ENCODE measurements around the gene CFD.
"Not testable (repeated sequence)": the region's sequence is repeated elsewhere in the genome, so short reads cannot be mapped to it uniquely, and the experiment has no call there.

The CFD gene

DNA sequence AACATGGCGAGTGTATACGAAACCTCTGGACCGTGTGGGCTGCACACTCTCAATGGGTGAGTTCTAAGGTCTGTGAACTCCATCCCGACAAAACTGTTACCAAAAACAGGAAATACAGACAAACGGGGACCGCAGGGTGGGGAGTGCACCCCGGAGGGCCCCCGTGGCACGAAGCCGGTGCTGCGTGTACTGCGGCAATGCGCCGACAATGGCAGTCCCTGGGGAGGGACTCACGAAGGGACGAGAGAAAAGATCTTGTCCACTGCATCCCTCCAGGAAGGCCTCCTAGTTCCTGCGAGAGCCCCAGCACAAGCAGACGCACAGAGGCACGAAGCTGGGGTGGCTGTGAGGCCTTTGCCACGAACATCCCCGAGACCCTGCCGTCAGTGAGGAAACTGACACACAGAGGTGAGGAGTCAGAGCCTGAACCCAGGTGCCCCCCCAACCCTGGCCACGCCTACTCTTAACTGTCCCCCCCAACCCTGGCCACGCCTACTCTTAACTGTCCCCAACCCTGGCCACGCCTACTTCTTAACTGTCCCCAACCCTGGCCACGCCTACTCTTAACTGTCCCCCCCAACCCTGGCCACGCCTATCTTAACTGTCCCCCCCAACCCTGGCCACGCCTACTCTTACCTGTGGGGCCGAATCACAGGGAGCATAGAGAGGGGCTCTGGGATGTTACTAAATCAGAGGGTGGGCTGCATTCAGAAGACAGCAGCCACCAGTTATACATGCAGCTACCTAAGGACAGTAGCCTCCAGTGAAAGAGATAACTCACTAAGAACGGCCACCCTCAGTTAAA is 29.3 kb downstream of the CFD start:
- DNase-seq (ENCODE audit: low spot score), result no peak

- DNase-seq (ENCODE audit: low spot score), result no peak
These were observed 30.3 kb downstream of the CFD start for GRCh38 chr19:889662-890295.

- no peak for DNase-seq (ENCODE audit: low spot score)
These were observed 31.4 kb downstream of the CFD start for GRCh38 chr19:890831-891230.

- DNase-seq (ENCODE audit: low spot score), result not testable (repeated sequence)
These were observed 32.1 kb downstream of the CFD start for GRCh38 chr19:891421-892200.

GRCh38 chr19:892243-892893 is 32.9 kb downstream of the CFD start:
- peak; percentile 76 for DNase-seq (ENCODE audit: low spot score)

GRCh38 chr19:892894-893689 is 33.6 kb downstream of the CFD start, which contains the start of the genes MED16 and RNU6-9:
TSS of gene MED16 (minus strand) at chr19:893187. CDS start at chr19:891131, 2,056 bp downstream.
TSS of gene RNU6-9 (plus strand) at chr19:893484.
- DNase-seq (ENCODE audit: low spot score), result peak; percentile 99

GRCh38 chr19:896434-896833 is 37.0 kb downstream of the CFD start:
- no peak for DNase-seq (ENCODE audit: low spot score)

DNA sequence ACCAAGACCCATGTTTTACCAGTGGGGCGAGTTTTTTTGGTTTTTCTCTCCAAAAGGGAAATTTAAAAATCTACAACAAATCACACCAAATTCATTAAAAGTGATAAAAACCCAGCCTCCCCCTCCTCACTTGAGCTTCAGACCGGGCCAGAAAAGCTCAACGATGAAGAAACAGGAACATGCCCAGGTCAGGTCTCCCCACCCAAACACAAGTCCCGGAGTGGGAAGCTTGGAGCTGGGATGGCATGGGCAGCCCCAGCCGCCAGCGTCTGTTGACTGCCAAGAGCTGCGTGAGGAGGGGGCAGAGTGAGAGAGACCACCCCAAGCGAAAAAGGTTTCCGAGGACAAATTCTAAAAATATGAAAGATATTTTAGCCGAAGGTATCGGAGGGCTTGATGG is 37.5 kb downstream of the CFD start:
- no peak for DNase-seq (ENCODE audit: low spot score)

DNA sequence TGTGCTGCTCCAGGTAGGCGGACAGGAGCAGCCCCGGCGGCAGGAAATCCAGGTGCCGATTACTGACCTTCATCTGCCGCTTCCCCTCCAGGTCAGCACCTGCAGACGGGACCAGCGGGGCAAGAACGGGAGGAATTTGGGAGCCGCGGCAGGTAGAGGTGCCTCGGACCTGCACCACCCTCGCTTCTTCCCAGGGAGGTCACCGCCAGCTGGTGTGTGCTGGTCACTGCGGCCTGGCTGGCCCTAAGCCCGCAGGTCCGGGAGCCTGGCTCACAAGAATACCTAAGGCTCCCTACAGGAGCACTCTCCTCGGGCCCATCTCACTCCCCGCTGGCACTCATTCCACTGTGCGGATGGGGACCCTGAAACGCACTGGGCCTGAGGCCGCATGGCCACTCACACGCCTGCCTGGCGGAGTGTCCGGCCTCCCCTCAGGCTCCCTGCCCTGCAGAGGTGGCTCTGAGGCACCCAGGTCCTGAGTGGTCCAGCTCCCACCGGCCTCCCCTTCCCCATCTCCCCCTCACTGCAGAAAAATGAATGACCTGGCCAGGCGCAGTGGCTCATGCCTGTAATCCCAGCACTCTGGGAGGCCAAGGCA is 38.1 kb downstream of the CFD start:
- DNase-seq (ENCODE audit: low spot score), result peak; percentile 81

- no peak for DNase-seq (ENCODE audit: low spot score)
These were observed 39.2 kb downstream of the CFD start for GRCh38 chr19:898663-899062.

DNA sequence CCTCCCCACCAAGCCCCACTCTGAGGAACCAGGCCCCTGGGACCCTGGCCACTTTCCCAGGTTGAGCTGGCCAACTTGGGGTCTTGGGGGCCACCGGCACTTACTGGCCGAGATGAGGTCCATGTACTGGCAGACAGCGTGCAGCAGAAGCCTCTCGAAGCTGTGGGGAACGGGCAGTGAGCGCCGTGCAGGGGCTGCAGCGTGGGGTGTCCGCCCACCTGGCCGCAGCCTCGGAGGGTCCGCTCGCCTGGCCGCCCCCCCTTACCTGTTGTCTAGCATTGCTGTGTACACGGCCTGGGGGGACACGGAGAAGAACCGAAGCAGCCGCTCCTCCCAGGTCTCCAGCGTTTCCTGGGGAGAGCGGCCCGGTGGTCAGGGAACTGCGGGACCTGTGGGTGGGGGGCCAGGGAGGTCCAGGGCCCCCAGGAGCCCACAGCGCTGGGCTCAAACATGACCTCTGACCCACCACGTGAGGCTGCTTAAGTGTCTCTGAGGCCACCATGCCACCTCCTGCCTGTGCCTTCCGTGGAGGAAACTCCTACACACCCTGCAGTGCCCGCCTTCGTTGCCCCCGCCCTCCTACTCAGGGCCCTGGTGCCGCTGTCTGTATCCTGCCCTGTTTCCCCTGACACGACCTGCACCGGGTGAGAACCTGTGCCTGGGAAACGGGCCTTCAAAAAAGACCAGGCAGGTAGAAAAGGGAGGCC is 40.0 kb downstream of the CFD start:
- DNase-seq (ENCODE audit: low spot score), result no peak

GRCh38 chr19:900043-900301 is 40.5 kb downstream of the CFD start:
- DNase-seq (ENCODE audit: low spot score), result no peak

DNA sequence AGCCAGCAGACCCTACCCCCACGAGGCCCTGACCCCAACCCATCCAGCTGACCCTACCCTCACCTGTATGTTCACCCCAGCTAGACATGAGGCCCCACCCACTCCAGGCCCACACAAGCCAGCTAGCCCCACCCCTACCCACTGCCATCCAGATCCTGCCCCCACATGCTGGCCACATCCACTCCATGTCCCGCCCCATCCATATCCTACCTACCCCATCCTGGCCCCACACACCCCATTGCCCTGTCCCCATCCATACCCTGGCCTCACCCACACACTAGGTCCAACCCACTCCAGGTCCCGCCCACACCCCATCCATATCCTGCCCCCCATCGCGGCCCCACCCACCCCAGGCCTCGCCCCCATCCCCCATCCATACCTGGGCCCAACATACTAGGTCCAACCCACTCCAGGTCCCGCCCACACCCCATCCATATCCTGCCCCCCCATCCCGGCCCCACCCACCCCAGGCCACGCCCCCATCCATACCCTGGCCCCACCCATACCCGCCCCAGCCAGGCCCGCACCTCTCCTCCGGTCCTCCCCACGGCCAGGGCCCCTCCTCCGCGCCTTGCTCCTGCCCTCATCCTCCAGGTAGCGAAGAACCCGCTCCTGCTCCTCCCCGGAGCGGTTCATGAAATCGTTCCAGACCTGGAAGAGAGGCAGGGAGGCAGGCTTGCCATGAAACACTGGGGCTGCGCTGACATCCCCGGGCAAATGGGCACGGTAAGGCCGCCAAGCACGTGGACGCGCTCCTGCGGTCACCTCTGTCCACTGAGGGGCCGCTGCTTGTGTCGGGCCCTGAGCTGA is 41.0 kb downstream of the CFD start:
- no peak for DNase-seq (ENCODE audit: low spot score)

GRCh38 chr19:901216-902092 is 42.0 kb downstream of the CFD start:
- no peak for DNase-seq (ENCODE audit: low spot score)

GRCh38 chr19:902093-902370 is 42.6 kb downstream of the CFD start:
- DNase-seq (ENCODE audit: low spot score), result no peak

DNA sequence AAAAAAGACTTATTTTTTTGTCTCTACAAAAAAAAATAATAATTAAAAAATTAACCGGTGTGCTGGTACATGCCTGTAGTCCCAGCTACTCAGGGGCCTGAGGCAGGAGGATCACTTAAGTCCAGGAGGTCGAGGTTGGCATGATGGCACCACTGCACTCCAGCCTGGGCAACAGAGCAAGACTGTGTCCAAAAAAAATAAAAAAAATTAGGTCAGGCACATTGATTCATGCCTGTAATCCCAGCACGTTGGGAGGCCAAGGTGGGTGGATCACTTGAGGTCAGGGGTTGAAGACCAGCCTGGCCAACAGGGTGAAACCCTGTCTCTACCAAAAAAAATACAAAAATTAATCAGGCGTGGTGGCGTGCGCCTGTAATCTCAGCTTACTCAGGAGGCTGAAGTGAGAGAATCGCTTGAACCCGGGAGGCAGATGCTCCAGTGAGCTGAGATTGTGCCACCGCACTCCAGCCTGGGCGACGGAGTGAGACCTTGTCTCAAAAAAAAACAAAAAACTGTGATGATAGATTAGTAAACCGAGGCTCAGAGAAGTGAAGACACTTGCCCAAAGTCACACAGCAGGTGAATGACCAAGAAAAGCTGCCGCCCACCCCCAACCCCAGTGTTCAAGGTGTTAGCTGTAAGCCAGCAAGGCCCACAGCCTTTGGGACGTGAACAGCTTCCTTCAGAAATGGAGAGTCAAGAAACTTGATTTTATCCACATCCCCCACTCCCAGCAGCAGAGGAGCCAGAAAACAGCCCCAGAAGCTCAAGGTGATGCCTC is 43.2 kb downstream of the CFD start:
- DNase-seq (ENCODE audit: low spot score), result no peak

DNA sequence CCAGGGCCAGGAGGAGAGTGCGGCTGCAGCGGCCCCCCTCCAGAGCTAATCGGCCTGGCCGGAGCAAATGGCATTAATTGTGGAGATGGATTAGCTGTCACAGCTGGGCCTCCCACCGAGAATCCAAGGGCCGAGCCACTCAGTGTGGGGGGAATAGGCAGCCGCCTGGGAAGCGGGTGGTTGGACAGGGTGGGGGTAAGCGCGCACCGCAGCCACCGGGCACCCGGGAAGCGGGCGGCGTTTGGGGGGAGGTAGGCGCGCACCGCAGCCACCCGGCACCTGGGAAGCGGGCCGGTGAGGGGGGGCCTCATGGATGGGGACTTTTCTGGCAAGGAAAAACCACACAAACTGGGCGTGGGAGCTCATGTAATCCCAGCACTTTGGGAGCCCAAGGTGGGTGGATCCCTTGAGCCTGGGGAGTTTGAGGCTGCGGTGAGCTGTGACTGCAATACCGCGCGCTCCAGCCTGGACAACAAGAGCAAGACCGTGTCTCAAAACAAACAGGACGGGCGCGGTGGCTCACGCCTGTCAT is 43.9 kb downstream of the CFD start:
- no peak for DNase-seq (ENCODE audit: low spot score)

- DNase-seq (ENCODE audit: low spot score), result no peak
These were observed 45.1 kb downstream of the CFD start for GRCh38 chr19:904545-904944.
